Measurements from ENCODE around the gene NAA50. TPM values are rescaled to one million over a fixed set of nuclear protein-coding genes. Genes with fewer than 3 reads are reported as not detected.
A peak's percentile ranks its signal among the peaks of the same experiment; 100 is the strongest.

The NAA50 gene
- polyA plus RNA-seq (ENCODE audit: insufficient read length in 3 of 3): 100 to 1,000 TPM; 128 to 135 (median 132) TPM
- long read RNA-seq, donor 1, full-length matches to known transcripts: 23 of 39 reads
- long read RNA-seq, donor 1, partial matches to known transcripts: 16 of 39 reads
- long read RNA-seq, donor 1, other reads (novel, unspliced or antisense): 0 of 39 reads
- long read RNA-seq, donor 2, full-length matches to known transcripts: 37 of 64 reads
- long read RNA-seq, donor 2, partial matches to known transcripts: 27 of 64 reads
- long read RNA-seq, donor 2, other reads (novel, unspliced or antisense): 0 of 64 reads
- long read RNA-seq, donor 3, full-length matches to known transcripts: 26 of 47 reads
- long read RNA-seq, donor 3, partial matches to known transcripts: 21 of 47 reads
- long read RNA-seq, donor 3, other reads (novel, unspliced or antisense): 0 of 47 reads
- long read RNA-seq, donor 4, full-length matches to known transcripts: 13 of 36 reads
- long read RNA-seq, donor 4, partial matches to known transcripts: 23 of 36 reads
- long read RNA-seq, donor 4, other reads (novel, unspliced or antisense): 0 of 36 reads
- long read RNA-seq, donor 5, full-length matches to known transcripts: 15 of 15 reads
- long read RNA-seq, donor 5, partial matches to known transcripts: 0 of 15 reads
- long read RNA-seq, donor 5, other reads (novel, unspliced or antisense): 0 of 15 reads
- long read RNA-seq, donor 6, full-length matches to known transcripts: 34 of 62 reads
- long read RNA-seq, donor 6, partial matches to known transcripts: 28 of 62 reads
- long read RNA-seq, donor 6, other reads (novel, unspliced or antisense): 0 of 62 reads
- long read RNA-seq, donor 7, full-length matches to known transcripts: 31 of 37 reads
- long read RNA-seq, donor 7, partial matches to known transcripts: 6 of 37 reads
- long read RNA-seq, donor 7, other reads (novel, unspliced or antisense): 0 of 37 reads
- long read RNA-seq, donor 8, full-length matches to known transcripts: 16 of 28 reads
- long read RNA-seq, donor 8, partial matches to known transcripts: 12 of 28 reads
- long read RNA-seq, donor 8, other reads (novel, unspliced or antisense): 0 of 28 reads
- long read RNA-seq, donor 9, full-length matches to known transcripts: 26 of 54 reads
- long read RNA-seq, donor 9, partial matches to known transcripts: 28 of 54 reads
- long read RNA-seq, donor 9, other reads (novel, unspliced or antisense): 0 of 54 reads
- long read RNA-seq, donor 10, full-length matches to known transcripts: 26 of 45 reads
- long read RNA-seq, donor 10, partial matches to known transcripts: 19 of 45 reads
- long read RNA-seq, donor 10, other reads (novel, unspliced or antisense): 0 of 45 reads
- long read RNA-seq, donor 11, full-length matches to known transcripts: 11 of 11 reads
- long read RNA-seq, donor 11, partial matches to known transcripts: 0 of 11 reads
- long read RNA-seq, donor 11, other reads (novel, unspliced or antisense): 0 of 11 reads
- long read RNA-seq, donor 12, full-length matches to known transcripts: 42 of 124 reads
- long read RNA-seq, donor 12, partial matches to known transcripts: 82 of 124 reads
- long read RNA-seq, donor 12, other reads (novel, unspliced or antisense): 0 of 124 reads
- long read RNA-seq, donor 13, full-length matches to known transcripts: 12 of 17 reads
- long read RNA-seq, donor 13, partial matches to known transcripts: 5 of 17 reads
- long read RNA-seq, donor 13, other reads (novel, unspliced or antisense): 0 of 17 reads
- long read RNA-seq, donor 14: 0 reads
- long read RNA-seq, donor 15, full-length matches to known transcripts: 29 of 50 reads
- long read RNA-seq, donor 15, partial matches to known transcripts: 21 of 50 reads
- long read RNA-seq, donor 15, other reads (novel, unspliced or antisense): 0 of 50 reads
- long read RNA-seq, donor 16, full-length matches to known transcripts: 29 of 48 reads
- long read RNA-seq, donor 16, partial matches to known transcripts: 19 of 48 reads
- long read RNA-seq, donor 16, other reads (novel, unspliced or antisense): 0 of 48 reads

DNA sequence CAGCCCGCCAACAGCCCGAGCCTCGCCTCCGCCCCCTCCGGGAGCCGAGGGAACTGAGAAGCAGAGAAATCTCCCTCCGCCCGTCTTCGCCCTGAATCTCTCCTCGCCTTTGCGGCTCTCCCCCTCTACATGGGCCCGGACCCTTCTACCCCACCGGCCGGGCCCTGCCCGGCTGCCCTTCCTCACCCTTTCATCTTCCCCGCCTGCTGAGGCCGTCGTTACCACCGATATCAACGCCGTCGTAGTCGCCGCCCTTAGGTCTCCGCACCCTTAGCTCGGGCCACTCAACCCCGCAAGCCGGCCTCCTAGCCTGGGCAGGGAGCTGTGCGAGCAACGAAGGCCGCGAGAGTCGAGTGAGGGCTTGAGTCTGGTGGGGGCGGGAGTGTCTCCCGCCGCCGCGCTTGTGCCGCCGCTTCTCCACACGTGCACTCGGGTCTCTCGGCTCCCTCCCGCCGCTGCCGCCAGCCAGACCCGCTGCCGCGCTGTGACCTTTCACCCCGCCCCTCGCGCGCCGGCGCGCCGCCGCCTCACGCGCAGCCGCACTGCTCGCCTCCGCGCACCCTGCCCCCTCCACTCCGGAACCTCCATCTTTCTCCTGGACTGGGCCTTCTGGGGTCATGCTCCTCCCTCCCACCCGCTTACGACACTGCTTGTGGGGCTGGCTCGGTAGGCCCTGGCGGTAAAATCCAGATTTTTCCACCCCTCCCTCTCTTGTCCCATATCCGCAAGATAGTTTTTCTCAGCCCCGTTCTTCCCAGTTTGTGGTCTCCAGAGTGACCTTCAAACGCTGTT, at the start of gene NAA50:
Gene NAA50, minus strand, starts transcription at position 494 of the 792 bp plus-strand sequence. Its CDS starts 300 bp downstream, at position 194.
- DNase-seq: peak; percentile 95

DNA sequence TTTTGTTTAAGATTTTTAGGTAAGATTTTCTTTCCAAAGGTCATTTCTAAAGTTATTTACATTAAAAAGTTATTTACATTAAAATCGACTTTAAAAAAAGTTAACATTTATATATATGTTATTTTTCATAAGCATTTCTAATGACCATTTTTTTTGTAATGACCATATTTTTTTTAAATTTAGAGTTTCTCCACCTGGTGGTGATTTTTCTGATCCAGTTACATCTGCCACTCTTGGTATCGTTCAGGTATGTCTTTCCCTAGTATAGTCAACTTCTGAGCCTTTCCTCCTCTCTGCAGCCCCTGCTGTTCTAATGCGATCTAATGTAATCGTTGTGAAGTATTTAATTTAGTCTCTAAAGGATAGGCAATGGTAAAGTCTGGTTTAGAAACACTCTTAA, 49.6 kb upstream of the NAA50 start:
- DNase-seq: no peak

DNA sequence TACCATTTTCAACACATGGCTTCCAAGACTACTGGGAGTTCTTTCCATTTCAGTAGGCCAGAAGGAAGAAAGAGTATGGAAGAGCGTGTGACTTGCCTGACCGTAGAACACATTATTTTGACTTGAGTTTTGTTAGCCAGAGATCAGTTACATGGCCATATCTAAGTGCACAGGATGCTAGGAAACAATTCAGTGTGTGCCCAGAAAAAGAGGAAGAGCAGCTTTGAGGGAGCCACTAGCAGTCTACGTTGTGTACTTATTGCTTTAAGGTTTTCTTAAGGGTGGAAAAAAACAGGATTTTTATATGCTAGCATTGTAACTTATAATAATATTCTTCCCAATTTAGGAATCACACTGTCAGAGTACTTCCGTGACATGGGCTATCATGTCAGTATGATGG, 48.5 kb upstream of the NAA50 start:
- no peak for DNase-seq

DNA sequence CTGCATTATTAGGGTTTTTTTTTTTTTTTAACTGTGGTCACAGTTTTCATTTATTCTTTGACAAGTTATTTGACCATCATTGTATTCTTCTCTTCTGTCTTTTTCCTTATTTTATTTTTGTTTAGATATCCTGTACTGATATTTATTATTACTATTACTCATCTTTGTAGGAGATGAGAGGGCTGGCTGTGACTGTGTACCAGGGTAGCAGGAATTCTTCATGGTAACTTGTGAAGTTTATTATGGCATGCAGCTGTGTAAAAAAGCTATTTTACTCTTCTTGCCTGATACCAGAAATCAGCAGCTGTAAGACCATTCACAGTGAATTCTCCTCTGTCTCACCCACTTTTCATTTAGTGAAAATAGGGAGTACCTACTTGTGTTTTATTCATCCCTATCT, 45.3 kb upstream of the NAA50 start:
- no peak for DNase-seq

DNA sequence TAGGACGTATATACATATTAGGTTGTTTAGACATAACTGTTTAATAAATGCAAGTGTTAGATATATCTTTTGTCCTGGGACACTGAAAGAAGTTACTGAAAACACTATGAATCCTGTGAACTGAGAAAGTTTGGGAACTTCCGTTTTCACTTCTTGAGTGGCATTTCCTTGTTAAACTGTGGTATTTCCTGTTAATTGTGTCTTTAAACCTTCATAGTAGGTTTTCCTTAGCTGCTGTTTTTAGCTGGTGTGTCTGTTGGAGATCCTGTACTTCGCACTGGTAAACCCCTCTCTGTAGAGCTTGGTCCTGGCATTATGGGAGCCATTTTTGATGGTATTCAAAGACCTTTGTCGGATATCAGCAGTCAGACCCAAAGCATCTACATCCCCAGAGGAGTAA, 37.9 kb upstream of the NAA50 start:
- no peak for DNase-seq

DNA sequence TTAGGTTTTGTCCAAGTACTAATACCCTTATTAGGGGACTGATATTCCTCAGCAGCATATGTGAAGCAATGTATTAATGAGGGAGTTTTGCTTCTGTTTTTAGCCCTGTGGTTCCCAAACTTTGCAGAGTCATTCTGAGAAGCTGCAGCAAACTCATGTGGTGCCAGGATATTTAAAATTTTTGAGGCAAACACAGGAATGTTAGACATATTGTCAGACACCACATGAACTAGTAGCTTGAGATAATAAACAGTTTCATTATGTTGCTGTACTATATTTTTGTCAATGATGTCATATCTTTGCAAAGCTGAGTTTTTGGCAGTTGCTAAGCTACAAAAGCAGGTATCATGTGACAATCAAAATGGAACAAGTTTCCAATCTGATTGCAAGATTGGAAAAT, 37.4 kb upstream of the NAA50 start:
- DNase-seq: no peak

DNA sequence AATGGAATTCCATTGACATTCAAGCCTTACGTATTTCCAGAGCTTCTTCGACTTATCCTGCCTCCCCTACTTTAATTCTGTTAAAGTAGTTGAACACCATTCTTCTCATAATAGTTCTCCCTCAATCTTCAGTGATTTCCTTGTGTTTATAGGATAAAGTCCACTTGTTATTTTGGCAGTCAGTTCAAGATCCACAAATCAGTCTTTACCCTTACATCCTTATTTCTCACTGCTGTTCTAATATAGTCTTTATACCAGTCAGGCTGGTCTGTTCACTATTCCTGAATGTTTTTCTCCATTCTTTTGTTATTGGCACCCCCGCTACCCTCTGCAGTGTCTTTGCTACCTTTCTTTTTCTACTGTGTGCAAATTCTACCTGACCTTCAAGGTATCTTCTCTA, 30.5 kb upstream of the NAA50 start:
- no peak for DNase-seq

DNA sequence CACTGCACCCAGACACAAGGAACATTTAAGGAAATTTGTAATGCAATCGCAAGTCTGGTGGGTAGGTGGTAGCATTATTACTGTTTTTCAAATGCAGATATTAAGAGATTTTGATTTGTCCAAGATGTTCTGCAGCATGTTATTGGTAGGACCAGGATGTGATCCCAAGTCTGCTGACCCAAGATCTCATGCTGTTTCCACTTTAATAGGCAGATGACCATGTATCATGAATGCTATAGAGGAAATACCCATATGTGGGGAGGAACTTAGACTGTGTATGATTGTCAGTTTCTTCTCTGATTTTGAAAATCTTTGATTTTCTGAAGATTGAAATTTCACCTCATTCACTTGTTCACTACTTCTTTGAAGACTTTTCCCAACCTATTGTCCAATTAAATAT, 29.5 kb upstream of the NAA50 start:
- DNase-seq: no peak

DNA sequence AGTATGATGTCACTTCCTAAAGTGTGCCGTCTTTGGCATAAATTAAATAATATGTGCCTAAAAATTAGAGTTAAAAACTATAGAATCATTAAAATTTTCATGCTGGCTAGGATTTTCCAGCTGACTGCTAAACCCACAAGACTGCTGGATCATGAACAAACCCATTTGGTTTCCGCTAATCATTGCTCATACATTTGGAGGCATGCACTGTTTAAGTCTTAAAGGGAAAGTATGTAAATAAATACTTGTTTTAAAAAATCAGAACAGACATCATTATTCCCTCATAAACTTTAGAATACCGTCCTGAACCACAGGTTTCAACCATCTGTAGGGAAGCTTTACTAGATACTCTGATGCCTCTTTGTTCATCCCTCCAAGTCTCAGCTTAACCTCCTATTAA, 27.3 kb upstream of the NAA50 start:
- no peak for DNase-seq

DNA sequence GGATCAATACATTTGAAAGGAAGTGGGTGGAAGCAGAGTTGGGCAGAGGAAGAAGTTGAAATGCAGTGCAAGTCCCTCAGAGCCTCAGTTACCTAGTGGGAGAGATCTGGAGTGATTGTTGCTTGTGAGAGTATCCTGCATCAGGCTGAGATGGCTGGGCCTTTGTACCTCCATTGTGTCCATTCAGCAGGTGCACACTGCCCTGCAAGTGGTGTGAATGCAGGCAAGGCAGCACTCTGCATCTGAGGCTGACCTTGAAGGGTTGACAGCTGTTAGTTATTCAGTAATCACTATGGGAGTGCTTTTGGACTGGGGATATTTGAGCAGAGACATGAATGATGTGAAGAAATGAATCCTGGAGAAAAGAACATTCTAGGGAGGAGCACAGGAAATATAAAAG, 25.9 kb upstream of the NAA50 start:
- DNase-seq: no peak

DNA sequence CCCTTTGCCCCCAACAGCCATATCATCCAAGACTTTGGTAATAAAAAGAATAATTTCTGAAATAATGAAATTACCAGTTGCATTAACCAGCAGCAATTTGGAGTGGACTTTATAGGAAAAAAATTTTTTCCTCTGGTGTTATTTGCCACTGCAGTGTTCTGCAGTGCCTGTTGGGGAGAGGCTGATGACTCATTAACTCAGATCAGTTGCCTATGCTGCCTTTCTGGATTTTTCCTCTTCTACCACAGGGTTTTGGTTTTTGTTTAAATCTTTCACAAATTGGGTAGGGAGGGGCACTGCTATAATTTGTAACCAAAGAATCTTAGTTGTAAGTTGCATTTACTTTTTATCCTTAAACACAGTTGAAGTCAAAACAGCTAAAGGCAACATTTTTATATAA, 23.5 kb upstream of the NAA50 start:
- no peak for DNase-seq

DNA sequence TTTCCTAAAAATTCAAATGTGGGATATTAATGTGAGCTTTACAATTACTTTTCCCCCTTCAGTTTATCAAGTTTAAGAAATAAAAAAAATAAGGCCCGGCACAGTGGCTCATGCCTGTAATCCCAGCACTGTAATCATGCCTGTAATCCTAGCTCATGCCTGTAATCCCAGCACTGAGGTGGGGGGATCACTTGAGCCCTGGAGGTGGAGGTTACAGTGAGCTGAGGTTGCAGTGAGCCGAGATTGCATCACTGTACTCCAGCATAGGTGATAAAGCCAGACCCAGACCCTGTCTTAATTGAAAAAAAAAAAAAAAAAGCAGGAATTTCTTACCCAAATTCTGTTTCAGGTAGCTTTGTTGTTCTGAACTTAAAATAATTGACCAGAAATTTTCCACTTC, 18.6 kb upstream of the NAA50 start:
- no peak for DNase-seq

DNA sequence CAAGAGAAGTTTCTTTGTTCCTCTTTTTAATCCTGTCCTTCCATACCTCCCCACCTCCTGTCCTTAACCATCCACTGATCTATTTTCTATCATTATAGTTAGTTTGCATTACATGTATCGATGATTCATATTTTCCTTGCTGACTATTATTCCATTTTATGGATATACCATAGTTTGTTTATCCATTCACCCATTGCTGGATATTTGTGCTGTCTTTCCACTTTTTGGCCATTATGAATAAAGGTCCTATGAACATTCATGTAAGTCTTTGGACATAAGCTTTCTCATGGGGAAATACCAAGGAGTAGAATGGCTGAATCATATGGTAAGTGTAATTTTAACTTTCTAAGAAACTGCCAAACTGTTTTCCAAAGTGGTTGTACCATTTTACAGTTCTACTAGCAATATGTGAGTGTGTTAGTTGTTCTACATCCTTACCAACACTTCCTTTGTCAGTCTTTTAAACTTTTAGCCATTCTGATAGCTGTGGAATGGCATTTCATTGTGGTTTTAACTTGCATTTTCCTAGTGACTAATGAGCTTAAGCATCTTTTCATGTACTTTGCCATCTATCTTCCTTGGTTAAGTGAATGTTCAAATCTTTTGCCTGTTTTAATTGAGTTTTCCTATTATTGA, 12.5 kb upstream of the NAA50 start:
- DNase-seq: no peak

DNA sequence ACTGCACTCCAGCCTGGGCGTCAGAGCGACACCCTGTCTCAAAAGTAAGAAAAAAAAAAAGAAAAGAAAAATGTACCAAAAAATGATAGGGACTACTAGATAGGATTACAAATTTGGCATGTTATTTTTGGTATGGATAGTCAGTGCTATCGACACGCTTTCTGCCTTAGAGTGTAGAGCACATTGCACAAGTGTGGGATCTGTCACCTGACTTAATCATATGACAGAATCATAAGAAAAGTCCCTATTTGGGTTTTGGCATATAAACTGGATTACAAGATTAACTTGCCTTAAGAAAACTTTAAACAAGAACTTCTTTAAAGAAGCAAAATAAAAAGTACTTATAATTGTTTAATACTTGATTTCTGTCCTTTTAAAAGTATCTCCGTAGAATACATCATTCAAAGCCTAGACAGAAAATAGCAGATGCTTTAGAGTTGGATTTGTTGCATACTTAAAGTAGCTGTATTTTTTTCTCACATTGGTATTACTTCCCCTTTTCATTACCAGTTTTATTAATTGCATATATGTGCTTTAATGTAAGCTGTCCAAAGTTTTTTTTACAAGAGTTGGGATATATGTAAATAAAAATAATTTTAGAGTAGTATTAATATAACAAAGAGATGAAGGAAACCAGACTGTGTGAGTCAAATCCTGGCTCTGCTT, 8.6 kb upstream of the NAA50 start:
- DNase-seq: no peak

DNA sequence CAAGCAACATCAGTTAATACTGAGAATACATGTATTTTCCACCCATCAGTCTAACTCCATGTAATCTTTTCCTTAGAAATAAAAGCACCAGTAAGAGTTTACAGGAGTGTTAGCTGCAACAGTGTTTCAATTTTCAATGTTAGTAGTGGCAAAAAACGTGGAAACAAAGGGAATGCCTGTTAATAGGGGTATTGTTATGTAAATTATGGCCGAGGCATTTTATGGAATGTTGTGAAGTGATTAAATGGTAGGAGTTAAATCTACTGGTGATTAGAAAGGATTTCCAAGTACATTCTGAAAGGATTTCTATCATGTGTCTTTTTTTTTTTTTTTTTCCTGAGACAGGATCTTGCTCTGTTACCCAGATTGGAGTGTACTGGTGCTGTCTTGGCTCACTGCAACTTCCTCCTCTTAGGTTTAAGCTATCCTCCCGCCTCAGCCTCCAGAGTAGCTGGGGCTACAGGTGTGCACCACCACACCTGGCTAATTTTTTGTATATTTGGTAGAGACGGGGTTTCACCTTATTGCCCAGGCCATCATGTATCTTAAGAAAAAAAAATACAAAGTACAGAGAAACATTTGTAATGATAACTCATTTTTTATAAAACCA, 7.4 kb upstream of the NAA50 start:
- no peak for DNase-seq

DNA sequence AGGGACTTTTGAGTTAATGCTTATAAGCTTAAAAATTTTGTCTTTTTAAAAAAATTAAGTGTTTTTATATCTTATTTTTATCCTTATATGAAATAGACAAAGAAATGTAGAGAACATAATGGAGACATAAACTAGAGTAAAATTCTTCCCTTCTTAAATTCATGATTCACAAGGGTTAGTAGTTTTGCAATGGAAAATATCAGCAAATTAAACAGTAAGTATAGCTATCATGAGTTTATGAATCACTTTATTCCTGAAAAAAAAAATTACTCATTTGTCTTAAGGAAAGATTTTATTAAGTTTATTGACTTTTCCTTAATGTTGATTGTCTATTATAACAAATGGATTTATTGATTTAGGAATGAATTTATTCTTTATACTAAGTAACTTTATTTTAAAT, 5.1 kb upstream of the NAA50 start:
- DNase-seq: no peak

DNA sequence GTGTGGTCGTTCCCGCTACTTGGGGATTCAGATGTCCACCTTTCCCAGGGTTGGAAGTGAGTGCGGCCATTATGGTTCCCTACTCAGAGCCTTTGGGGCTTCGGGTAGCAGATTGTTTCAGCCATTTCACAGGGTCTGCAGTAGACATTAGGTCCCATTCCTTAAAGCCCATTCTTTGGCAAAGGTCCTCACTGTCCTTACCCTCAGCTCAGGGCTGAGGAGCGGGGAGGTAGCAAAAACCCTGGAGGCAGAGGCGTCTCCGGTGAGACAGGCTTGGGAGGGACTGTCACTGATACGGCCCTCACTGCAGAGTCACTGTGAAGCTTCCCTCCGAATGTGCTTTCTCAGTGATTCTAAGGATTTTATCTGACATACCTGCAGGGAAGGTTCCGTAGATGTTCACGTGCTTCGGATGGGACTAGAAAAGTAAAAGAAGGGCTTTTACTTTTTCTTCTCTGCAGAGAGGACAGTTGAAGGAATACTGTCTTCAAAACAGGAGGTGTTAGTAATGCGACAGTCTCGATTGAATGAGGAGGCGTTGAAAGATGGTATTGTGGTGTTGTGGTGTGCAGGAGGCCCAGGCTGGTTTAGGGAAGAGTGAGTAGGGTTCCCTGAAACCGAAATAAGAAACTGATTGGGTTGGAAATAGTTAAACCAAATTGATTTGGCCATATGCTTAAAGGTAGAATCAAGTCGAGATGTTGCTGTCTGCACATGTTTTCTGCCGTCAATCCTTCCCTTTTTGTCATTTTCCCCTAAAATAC, 1.4 kb upstream of the NAA50 start:
- peak; percentile 28 for DNase-seq
